ENCODE measurements around the gene CFAP299. TPM values are rescaled to one million over a fixed set of nuclear protein-coding genes. Genes with fewer than 3 reads are reported as not detected.

The CFAP299 gene
- total and polyA plus RNA-seq, 2 of the 13 experiments (the other 11 are each of a cell fraction or from before 2014, with no cell fraction given): not detected

GRCh38 chr4:80321776-80322175 lies 13.8 kb upstream of the CFAP299 start:
- no peak overlapping the region for H3K27ac ChIP-seq (ENCODE audit: extremely low read length, insufficient read depth, low read length)
- DNase-seq (ENCODE audit: low spot score) (no peak), ATAC-seq (no peak; the same call in 2 of the 3 replicates), FAIRE-seq (no peak)
- H3K9me3 ChIP-seq (ENCODE audit: low read length): no peaks in the 10 kb centered on the region
- 0% methylated on average over 4 of the region's 4 CpGs for WGBS (ENCODE audit: low lambda C conversion rate)
- POLR2A ChIA-PET: no interaction called here
- H4K20me1 ChIP-seq (ENCODE audit: insufficient read depth, low read length): no peaks in the 10 kb centered on the region
- H2AFZ ChIP-seq (ENCODE audit: low read length): no peak overlapping the region
- no peaks in the 10 kb centered on the region for H3K36me3 ChIP-seq (replicated peaks in 1 of 2; ENCODE audit: control insufficient read depth in 1 of 2, insufficient read depth in 2 of 2, low read length in 2 of 2)
- CTCF ChIA-PET (ENCODE audit: low intra/inter-chr PET ratio, low total read pairs): no interaction called here
- BruUV-seq (replicated peaks): no TSS peak
- H3K9ac ChIP-seq (ENCODE audit: insufficient read depth, low read depth, low read length): no peak overlapping the region
- in situ Hi-C loops (cut with HindIII; ENCODE audit: extremely low pct_ligation_motif_present, low pct_unique_long_range_greater_than_20kb) (no loop called here), intact Hi-C loops (cut with micrococcal nuclease; ENCODE audit: unreplicated experiment) (no loop called here)
- TF ChIP-seq ZNF660 (CRISPR knock-in tag; IDR thresholded peaks at IDR 0.05; ENCODE audit: borderline replicate concordance, low read depth) (no peak), ZNF484 (CRISPR knock-in tag; IDR thresholded peaks at IDR 0.05; ENCODE audit: borderline replicate concordance, low read depth) (no peak), ZNF326 (CRISPR knock-in tag; IDR thresholded peaks at IDR 0.05; ENCODE audit: borderline replicate concordance) (no peak), ZNF766 (CRISPR knock-in tag; IDR thresholded peaks at IDR 0.05; ENCODE audit: borderline replicate concordance) (no peak), ZNF280D (CRISPR knock-in tag; IDR thresholded peaks at IDR 0.05) (no peak), ZNF282 (IDR thresholded peaks at IDR 0.05; ENCODE audit: partially characterized antibody) (no peak), PRDM4 (CRISPR knock-in tag; IDR thresholded peaks at IDR 0.05; ENCODE audit: borderline replicate concordance) (no peak), SCMH1 (CRISPR knock-in tag; IDR thresholded peaks at IDR 0.05; ENCODE audit: borderline replicate concordance) (no peak), MAX (IDR thresholded peaks at IDR 0.05) (no peak), GATA4 (IDR thresholded peaks at IDR 0.05; ENCODE audit: borderline replicate concordance, low read depth) (no peak), RBFOX2 (IDR thresholded peaks at IDR 0.05; ENCODE audit: low read depth, low read length) (no peak), REL (CRISPR knock-in tag; conservative IDR thresholded peaks at IDR 0.05) (no peak), ZNF703 (CRISPR knock-in tag; IDR thresholded peaks at IDR 0.05; ENCODE audit: borderline replicate concordance) (no peak)
- H3K27me3 ChIP-seq (ENCODE audit: control insufficient read depth in 1 of 2, insufficient read depth in 2 of 2, low read length in 2 of 2): no peaks in the 10 kb centered on the region
- no peak overlapping the region for H3K4me2 ChIP-seq (ENCODE audit: low read depth, low read length)
- no peaks in the 10 kb centered on the region for H3K79me2 ChIP-seq (ENCODE audit: insufficient read depth, low read length)
- H3K4me3 ChIP-seq (replicated peaks in 1 of 3; ENCODE audit: insufficient read depth in 1 of 3, low read depth in 2 of 3, low read length in 3 of 3): no peak overlapping the region
- no peaks in the 10 kb centered on the region for H3K4me1 ChIP-seq (ENCODE audit: insufficient read depth, low read length)

Measured in HepG2 (cell line).